ENCODE results near the gene MACROD1.
A peak's percentile ranks its signal among the peaks of the same experiment; 100 is the strongest.

The MACROD1 gene

DNA sequence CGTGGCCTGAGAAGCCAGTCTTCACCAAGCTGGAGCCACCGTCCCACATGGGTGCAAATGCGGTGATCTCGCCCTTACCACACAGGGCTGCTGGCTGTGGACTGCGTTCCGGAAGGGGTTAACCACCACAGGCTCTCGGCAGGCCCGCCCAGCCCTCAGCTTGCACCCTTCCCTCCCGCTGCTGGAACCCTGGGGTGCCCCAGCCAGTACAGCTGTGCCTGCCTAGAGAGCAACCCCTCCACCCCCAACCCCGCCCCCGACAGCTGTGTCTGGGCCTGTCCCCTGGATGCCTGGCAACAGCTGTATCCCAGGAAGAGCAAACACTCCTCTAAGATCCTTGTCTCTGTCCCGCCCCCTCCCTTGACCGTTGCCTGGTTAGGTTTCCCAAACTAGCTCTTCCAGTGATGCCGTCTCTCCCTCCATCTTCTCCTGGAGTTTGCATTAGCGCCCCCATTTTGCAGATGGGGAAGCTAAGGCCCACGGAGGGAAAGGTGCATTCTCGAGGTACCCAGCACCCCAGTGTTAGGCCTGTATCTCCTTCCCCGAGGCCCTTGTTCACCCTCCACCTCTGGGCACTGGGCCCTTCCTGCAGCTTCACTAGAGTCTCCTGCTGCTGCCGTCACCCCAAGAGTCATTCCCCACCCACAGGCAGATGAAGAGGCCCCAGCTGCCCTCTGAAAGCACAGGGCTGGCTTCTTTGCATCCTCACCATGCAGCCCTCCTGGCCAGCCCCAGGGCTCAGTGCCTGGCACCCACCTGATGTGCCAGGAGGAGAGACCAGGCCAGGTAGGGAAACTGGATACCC, 204.1 kb downstream of the MACROD1 start:
- no peak overlapping the region for H3K9ac ChIP-seq
- H3K9me3 ChIP-seq = no peaks in the 10 kb centered on the region
- peaks cover 51% of the 10 kb centered on the region for H3K4me1 ChIP-seq
- H3K4me2 ChIP-seq = no peak overlapping the region
- no peaks in the 10 kb centered on the region for H3K27me3 ChIP-seq
- peaks cover 28% of the 10 kb centered on the region for H3K36me3 ChIP-seq
- H3K27ac ChIP-seq = no peak overlapping the region
- H4K20me1 ChIP-seq = no peaks in the 10 kb centered on the region
- no peak overlapping the region for H3K4me3 ChIP-seq
- no peak for TF ChIP-seq Cebpa-rat (IDR thresholded peaks at IDR 0.05)

DNA sequence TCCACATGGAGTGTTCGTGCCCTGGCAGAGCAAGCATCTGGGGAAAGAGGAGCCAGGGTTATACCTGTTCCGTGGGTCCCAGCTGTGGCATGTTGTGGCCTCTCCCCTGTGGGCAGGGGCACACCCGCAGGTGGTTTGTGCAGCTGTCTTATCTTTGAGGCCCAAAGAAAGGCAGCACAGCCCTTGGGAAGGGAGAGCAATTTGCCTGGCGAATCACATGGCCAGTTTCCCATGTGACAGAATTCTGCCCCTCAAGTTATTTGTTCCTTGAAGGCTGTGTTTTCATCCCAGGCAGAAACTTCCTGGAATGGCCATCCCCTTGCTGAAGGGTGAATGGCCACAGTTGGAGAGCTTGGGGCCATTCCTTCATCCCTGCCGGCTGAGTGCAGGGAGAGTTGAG, 207.9 kb downstream of the MACROD1 start:
- H4K20me1 ChIP-seq = no peaks in the 10 kb centered on the region
- no peak overlapping the region for H3K27ac ChIP-seq
- H3K36me3 ChIP-seq = peaks cover 65% of the 10 kb centered on the region
- H3K4me3 ChIP-seq = no peak overlapping the region
- H3K4me1 ChIP-seq = peaks cover 42% of the 10 kb centered on the region
- H3K9me3 ChIP-seq = no peaks in the 10 kb centered on the region
- no peaks in the 10 kb centered on the region for H3K27me3 ChIP-seq
- H3K4me2 ChIP-seq = no peak overlapping the region
- H3K9ac ChIP-seq = no peak overlapping the region
- no peak for TF ChIP-seq Cebpa-rat (IDR thresholded peaks at IDR 0.05)

DNA sequence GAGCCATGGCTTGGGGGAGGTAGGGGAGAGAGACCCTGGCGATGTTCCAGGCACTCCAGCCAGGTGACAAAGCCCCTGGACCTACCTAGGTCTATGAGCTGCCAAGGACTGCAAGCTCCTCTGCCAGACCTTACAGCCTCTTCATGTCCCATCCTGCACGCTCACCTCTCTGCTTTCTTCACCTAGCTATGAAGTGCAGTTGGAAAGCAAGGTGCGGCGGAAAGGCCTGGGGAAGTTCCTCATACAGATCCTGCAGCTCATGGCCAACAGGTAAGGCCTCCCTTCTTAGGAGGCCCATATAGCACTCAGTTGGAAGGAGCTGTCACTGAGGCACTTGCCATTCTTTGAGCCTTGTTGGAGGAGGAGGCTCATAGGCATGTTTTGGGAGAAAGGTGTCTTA, 213.3 kb downstream of the MACROD1 start:
- Histone ChIP-seq H3K4me1 (peaks cover 38% of the 10 kb centered on the region), H4K20me1 (peaks cover 15% of the 10 kb centered on the region; the same call in 1 of the 2 replicates), H3K27me3 (no peaks in the 10 kb centered on the region), H3K36me3 (peaks cover 86% of the 10 kb centered on the region), H3K4me2 (peak overlapping the region; percentile 84), H3K4me3 (no peak overlapping the region), H3K9ac (peak overlapping the region; percentile 65; the same call in 1 of the 2 replicates), H3K27ac (peak overlapping the region; percentile 68), H3K9me3 (no peaks in the 10 kb centered on the region)
- TF ChIP-seq Cebpa-rat (IDR thresholded peaks at IDR 0.05) = no peak

DNA sequence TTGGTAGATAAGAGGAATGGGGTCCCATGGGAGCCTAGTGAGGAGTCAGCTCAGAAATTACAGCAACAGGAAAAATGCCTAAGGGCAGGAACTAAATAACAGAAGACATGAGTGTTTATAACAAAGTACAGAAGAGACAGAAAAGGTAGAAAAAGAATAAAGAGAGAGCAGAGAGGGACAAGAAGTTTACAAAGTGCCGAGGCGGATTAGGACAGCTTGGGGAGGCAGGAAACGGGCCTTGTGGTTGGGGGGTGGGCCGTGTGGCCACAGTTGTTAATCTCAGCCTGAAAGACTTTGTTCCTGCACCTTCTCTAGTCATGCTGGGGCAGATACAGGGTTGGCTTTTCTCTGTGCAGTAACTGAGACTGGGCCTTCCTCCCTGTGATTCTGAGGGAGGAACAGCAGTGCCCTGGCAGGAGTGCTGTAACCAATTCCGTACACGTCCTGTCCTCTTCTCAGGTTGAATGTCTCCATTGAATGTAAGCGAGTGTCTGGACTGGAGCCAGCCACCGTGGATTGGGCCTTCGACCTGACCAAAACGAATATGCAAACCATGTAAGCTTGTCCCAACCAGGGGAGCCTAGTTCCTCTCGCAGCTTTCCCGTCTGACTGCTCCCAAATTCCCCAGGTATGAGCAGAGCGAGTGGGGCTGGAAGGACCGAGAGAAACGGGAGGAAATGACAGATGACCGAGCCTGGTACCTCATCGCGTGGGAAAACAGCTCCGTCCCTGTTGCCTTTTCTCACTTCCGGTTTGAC, 214.0 kb downstream of the MACROD1 start:
- H3K9me3 ChIP-seq = no peaks in the 10 kb centered on the region
- peaks cover 87% of the 10 kb centered on the region for H3K36me3 ChIP-seq
- H4K20me1 ChIP-seq = peaks cover 15% of the 10 kb centered on the region; the same call in 1 of the 2 replicates
- peaks cover 37% of the 10 kb centered on the region for H3K4me1 ChIP-seq
- H3K27me3 ChIP-seq = no peaks in the 10 kb centered on the region
- no peak overlapping the region for H3K4me3 ChIP-seq
- H3K9ac ChIP-seq = peak overlapping the region; percentile 65
- H3K4me2 ChIP-seq = peak overlapping the region; percentile 84
- TF ChIP-seq Cebpa-rat (IDR thresholded peaks at IDR 0.05) = no peak
- H3K27ac ChIP-seq = peak overlapping the region; percentile 68
